ENCODE measurements around the gene ZCWPW1. TPM values are rescaled to one million over a fixed set of nuclear protein-coding genes. Genes with fewer than 3 reads are reported as not detected.

The ZCWPW1 gene
- total RNA-seq, 1 experiment from 2014 or later = 3.4 TPM

GRCh38 chr7:100400656-100401055, 27.8 kb downstream of the ZCWPW1 start:
- DNase-seq = peak in 1 of 2 experiments; percentile 24
- BruUV-seq (replicated peaks) = no TSS peak
- POLR2A ChIA-PET = no interaction called here
- no peaks in the 10 kb centered on the region for H3K36me3 ChIP-seq (ENCODE audit: control insufficient read depth, insufficient read depth, low read length)
- peaks cover 24% of the 10 kb centered on the region for H3K27me3 Mint-ChIP-seq (ENCODE audit: insufficient read depth, unreplicated experiment)
- no peaks in the 10 kb centered on the region for H3K4me1 ChIP-seq
- peak in 1 of 2 experiments; percentile 11 for TF ChIP-seq CTCF (IDR thresholded peaks at IDR 0.05; ENCODE audit: insufficient read depth in 1 of 2, low read depth in 1 of 2, low read length in 1 of 2, severe bottlenecking in 1 of 2, unreplicated experiment in 1 of 2)
- H3K27ac Mint-ChIP-seq (ENCODE audit: unreplicated experiment) = no peak overlapping the region
- intact Hi-C loops (cut with micrococcal nuclease; ENCODE audit: unreplicated experiment) = no loop called here
- H3K9me3 ChIP-seq = no peaks in the 10 kb centered on the region
- H3K4me3 ChIP-seq (ENCODE audit: low read depth, low read length) = no peak overlapping the region
- no peak overlapping the region for H3K4me3 Mint-ChIP-seq (ENCODE audit: unreplicated experiment)
- H3K36me3 Mint-ChIP-seq (ENCODE audit: insufficient read depth, unreplicated experiment) = no peaks in the 10 kb centered on the region
- H3K9me3 Mint-ChIP-seq (ENCODE audit: unreplicated experiment) = no peaks in the 10 kb centered on the region
- H3K27me3 ChIP-seq (replicated peaks; ENCODE audit: control insufficient read depth, insufficient read depth, low read length) = no peaks in the 10 kb centered on the region; the same call in 1 of the 2 replicates
- CTCF ChIA-PET = interaction anchor here (0.5 kb wide), 1 partner anchor 170 kb away, joined by 4 read pairs; no protein-coding TSS in a partner anchor
- H3K4me1 Mint-ChIP-seq (ENCODE audit: low read depth, unreplicated experiment) = no peaks in the 10 kb centered on the region

GRCh38 chr7:100400041-100400440, 28.5 kb downstream of the ZCWPW1 start:
- H3K36me3 ChIP-seq (ENCODE audit: control insufficient read depth, insufficient read depth, low read length) = no peaks in the 10 kb centered on the region
- H3K4me1 Mint-ChIP-seq (ENCODE audit: low read depth, unreplicated experiment) = no peaks in the 10 kb centered on the region
- H3K4me3 Mint-ChIP-seq (ENCODE audit: unreplicated experiment) = no peak overlapping the region
- H3K27me3 ChIP-seq (replicated peaks; ENCODE audit: control insufficient read depth, insufficient read depth, low read length) = no peaks in the 10 kb centered on the region; the same call in 1 of the 2 replicates
- no peaks in the 10 kb centered on the region for H3K9me3 ChIP-seq
- no peak overlapping the region for H3K27ac Mint-ChIP-seq (ENCODE audit: unreplicated experiment)
- intact Hi-C loops (cut with micrococcal nuclease; ENCODE audit: unreplicated experiment) = no loop called here
- H3K9me3 Mint-ChIP-seq (ENCODE audit: unreplicated experiment) = no peaks in the 10 kb centered on the region
- ChIA-PET CTCF (interaction anchor here (0.5 to 0.8 kb wide), 2 partner anchors 61 to 170 kb away, joined by 3 to 4 read pairs; no protein-coding TSS in a partner anchor), POLR2A (no interaction called here)
- DNase-seq = no peak
- H3K36me3 Mint-ChIP-seq (ENCODE audit: insufficient read depth, unreplicated experiment) = no peaks in the 10 kb centered on the region
- H3K4me3 ChIP-seq (ENCODE audit: low read depth, low read length) = no peak overlapping the region
- no TSS peak for BruUV-seq (replicated peaks)
- peaks cover 26% of the 10 kb centered on the region for H3K27me3 Mint-ChIP-seq (ENCODE audit: insufficient read depth, unreplicated experiment)
- TF ChIP-seq CTCF (IDR thresholded peaks at IDR 0.05; ENCODE audit: insufficient read depth in 1 of 2, low read depth in 1 of 2, low read length in 1 of 2, severe bottlenecking in 1 of 2, unreplicated experiment in 1 of 2) = no peak
- H3K4me1 ChIP-seq = no peaks in the 10 kb centered on the region

- H3K27ac Mint-ChIP-seq (ENCODE audit: unreplicated experiment) = no peak overlapping the region
- ChIA-PET CTCF (interaction anchor here (1.0 kb wide), 1 partner anchor 9 kb away, joined by 3 read pairs; no protein-coding TSS in a partner anchor), POLR2A (no interaction called here)
- H3K4me3 Mint-ChIP-seq (ENCODE audit: unreplicated experiment) = no peak overlapping the region
- TF ChIP-seq CTCF (IDR thresholded peaks at IDR 0.05; ENCODE audit: insufficient read depth in 1 of 2, low read depth in 1 of 2, low read length in 1 of 2, severe bottlenecking in 1 of 2, unreplicated experiment in 1 of 2) = no peak
- peaks cover 1% of the 10 kb centered on the region for H3K27me3 ChIP-seq (replicated peaks; ENCODE audit: control insufficient read depth, insufficient read depth, low read length)
- no peaks in the 10 kb centered on the region for H3K36me3 ChIP-seq (ENCODE audit: control insufficient read depth, insufficient read depth, low read length)
- BruUV-seq (replicated peaks) = no TSS peak
- DNase-seq = no peak
- no peak overlapping the region for H3K4me3 ChIP-seq (ENCODE audit: low read depth, low read length)
- no peaks in the 10 kb centered on the region for H3K4me1 ChIP-seq
- no peaks in the 10 kb centered on the region for H3K9me3 Mint-ChIP-seq (ENCODE audit: unreplicated experiment)
- H3K9me3 ChIP-seq = no peaks in the 10 kb centered on the region
- H3K27me3 Mint-ChIP-seq (ENCODE audit: insufficient read depth, unreplicated experiment) = peaks cover 29% of the 10 kb centered on the region
- intact Hi-C loops (cut with micrococcal nuclease; ENCODE audit: unreplicated experiment) = no loop called here
- H3K4me1 Mint-ChIP-seq (ENCODE audit: low read depth, unreplicated experiment) = no peaks in the 10 kb centered on the region
- H3K36me3 Mint-ChIP-seq (ENCODE audit: insufficient read depth, unreplicated experiment) = no peaks in the 10 kb centered on the region
Observed at GRCh38 chr7:100398239-100398638, 30.3 kb downstream of the ZCWPW1 start.
